ENCODE data around the gene RBM17. TPM values are rescaled to one million over a fixed set of nuclear protein-coding genes. Genes with fewer than 3 reads are reported as not detected.

Gene RBM17
- total RNA-seq, 1 donor from 2014 or later: 33.2 TPM

GRCh38 chr10:6144406-6145165 lies 55.8 kb downstream of the RBM17 start:
- DNase-seq (ENCODE audit: low read depth) (peak; percentile 65), FAIRE-seq (no peak)
- no peaks in the 10 kb centered on the region for H3K27me3 ChIP-seq (ENCODE audit: control insufficient read depth, insufficient read depth, low read length)
- peak overlapping the region; percentile 92 for H3K4me3 ChIP-seq (ENCODE audit: low read depth, low read length)
- peaks cover 1% of the 10 kb centered on the region for H3K36me3 ChIP-seq (ENCODE audit: control insufficient read depth, insufficient read depth, low read length)
- TF ChIP-seq CTCF (IDR thresholded peaks at IDR 0.05; ENCODE audit: insufficient read depth, low read length, severe bottlenecking): no peak

GRCh38 chr10:6145166-6145987 lies 56.5 kb downstream of the RBM17 start:
- Histone ChIP-seq H3K4me3 (ENCODE audit: low read depth, low read length) (peak overlapping the region; percentile 92), H3K27me3 (ENCODE audit: control insufficient read depth, insufficient read depth, low read length) (no peaks in the 10 kb centered on the region), H3K36me3 (ENCODE audit: control insufficient read depth, insufficient read depth, low read length) (peaks cover 1% of the 10 kb centered on the region)
- FAIRE-seq (no peak), DNase-seq (ENCODE audit: low read depth) (no peak)
- no peak for TF ChIP-seq CTCF (IDR thresholded peaks at IDR 0.05; ENCODE audit: insufficient read depth, low read length, severe bottlenecking)

GRCh38 chr10:6146013-6146785 lies 57.4 kb downstream of the RBM17 start:
- FAIRE-seq: no peak
- peaks cover 1% of the 10 kb centered on the region for H3K36me3 ChIP-seq (ENCODE audit: control insufficient read depth, insufficient read depth, low read length)
- H3K4me3 ChIP-seq (ENCODE audit: low read depth, low read length): peak overlapping the region; percentile 92
- no peak for TF ChIP-seq CTCF (IDR thresholded peaks at IDR 0.05; ENCODE audit: insufficient read depth, low read length, severe bottlenecking)
- no peaks in the 10 kb centered on the region for H3K27me3 ChIP-seq (ENCODE audit: control insufficient read depth, insufficient read depth, low read length)
- DNase-seq (ENCODE audit: low read depth): no peak

- DNase-seq (ENCODE audit: low read depth) (no peak), FAIRE-seq (no peak)
- no peak for TF ChIP-seq CTCF (IDR thresholded peaks at IDR 0.05; ENCODE audit: insufficient read depth, low read length, severe bottlenecking)
- Histone ChIP-seq H3K4me3 (ENCODE audit: low read depth, low read length) (no peak overlapping the region), H3K27me3 (ENCODE audit: control insufficient read depth, insufficient read depth, low read length) (no peaks in the 10 kb centered on the region), H3K36me3 (ENCODE audit: control insufficient read depth, insufficient read depth, low read length) (peaks cover 1% of the 10 kb centered on the region)
Observed at GRCh38 chr10:6146921-6147320, 58.1 kb downstream of the RBM17 start.

- DNase-seq (ENCODE audit: low read depth) (no peak), FAIRE-seq (no peak)
- Histone ChIP-seq H3K27me3 (ENCODE audit: control insufficient read depth, insufficient read depth, low read length) (no peaks in the 10 kb centered on the region), H3K36me3 (ENCODE audit: control insufficient read depth, insufficient read depth, low read length) (peaks cover 1% of the 10 kb centered on the region), H3K4me3 (ENCODE audit: low read depth, low read length) (no peak overlapping the region)
- TF ChIP-seq CTCF (IDR thresholded peaks at IDR 0.05; ENCODE audit: insufficient read depth, low read length, severe bottlenecking): no peak
Observed at GRCh38 chr10:6148251-6148701, 59.4 kb downstream of the RBM17 start.

Measured in bronchial epithelial cell (primary cell).